NCI-H2107 (cell line): ENCODE results near the gene SNCG.

Experiments
- DNase-seq: peaks from one replicate; lab custom pipeline; 2025; lab: John Stamatoyannopoulos, UW

SNCG gene

DNA sequence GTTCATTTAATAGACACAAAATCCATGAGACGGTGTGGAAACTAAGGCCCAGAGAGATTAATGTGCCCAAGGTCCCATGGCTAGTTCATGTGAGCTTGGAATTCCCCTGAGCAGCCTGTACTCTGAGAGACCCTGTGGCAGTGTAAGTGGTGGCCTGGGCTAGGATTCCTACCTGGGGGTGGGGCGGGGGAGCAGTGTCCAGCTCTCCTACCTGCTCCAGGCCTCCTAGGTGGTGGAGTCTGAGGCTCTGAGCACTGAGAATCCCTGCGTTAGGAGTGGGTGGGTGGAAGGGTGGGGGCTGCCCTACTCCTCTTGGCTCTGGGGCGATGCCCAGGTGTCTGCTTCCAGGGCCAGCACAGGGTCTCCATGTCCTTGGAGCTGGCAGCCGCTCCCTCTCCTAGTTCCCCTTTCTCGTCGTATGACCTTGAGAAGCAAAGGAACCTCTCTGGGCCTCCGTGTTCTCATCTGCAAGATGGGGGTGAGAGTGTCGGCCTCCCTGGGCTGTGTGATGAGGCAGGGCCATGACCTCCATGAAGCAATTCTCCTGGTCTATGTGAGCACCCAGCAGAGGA lies 2.5 kb downstream of the SNCG start:
- no peak for DNase-seq

DNA sequence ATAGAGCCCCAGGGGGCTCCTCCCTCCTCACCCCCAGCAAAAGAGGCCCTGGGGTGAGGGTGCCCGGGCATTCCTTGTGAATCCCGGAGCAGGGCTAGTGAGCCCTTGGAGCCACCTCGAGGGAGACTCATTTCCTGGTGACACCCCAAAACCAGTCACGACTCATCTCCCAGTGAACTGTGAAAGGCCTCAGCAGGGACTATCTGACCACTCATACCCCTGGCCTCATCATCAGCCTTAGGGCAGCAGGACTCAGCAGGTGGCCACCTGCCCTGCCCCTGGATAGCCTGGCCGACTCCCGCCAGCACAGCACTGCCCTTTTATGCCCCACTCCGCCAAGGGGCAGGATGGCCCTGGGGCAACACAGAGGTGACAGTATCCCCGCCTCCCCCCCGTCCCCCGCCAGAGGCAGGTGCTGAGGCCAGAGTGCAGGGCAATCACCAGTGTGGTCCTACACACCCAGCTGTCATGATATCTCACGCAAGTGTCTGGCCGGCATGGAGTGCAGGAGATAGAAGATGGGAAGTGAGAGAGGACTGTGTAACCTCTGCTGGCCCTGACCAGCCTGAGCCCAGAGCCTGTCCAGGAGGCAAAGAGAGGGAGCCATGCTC lies 3.2 kb downstream of the SNCG start:
- DNase-seq: no peak

DNA sequence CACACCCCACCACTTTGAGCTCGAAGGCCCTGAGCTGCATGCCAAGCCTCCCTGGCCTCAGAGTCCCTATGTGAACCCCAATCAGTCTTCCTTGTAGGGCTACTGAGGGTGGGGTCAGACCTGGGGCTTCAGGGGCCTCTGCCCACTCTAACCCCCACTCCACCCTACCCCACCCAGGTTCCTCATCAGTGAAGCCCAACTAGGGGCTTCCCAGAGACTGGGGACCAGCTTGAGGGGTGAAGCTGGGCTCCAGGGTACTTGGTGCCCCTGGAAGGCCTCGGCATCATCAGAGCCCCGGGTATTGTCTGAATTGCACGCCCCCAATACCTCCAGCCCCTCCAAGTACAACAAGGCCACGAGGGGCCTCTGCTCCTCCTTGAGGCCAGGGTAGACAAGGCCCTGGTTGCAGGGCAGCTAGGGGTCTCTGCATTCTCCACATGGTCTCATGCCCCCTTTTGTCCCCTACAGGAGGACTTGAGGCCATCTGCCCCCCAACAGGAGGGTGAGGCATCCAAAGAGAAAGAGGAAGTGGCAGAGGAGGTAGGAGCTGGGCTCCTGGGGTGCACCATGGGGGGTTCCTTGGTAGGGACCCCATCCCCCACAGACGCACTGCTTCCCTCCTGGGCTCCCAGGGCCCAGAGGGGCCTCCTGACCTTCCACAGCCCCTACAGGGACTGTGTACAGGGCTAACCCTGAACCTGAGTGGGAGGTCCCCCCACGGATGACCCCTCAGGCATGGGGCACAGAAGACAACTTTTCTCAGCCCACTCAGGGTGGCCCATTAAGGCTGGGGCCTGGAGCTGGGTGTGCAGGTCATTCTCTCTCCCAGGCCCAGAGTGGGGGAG lies 4.0 kb downstream of the SNCG start:
- no peak for DNase-seq

DNA sequence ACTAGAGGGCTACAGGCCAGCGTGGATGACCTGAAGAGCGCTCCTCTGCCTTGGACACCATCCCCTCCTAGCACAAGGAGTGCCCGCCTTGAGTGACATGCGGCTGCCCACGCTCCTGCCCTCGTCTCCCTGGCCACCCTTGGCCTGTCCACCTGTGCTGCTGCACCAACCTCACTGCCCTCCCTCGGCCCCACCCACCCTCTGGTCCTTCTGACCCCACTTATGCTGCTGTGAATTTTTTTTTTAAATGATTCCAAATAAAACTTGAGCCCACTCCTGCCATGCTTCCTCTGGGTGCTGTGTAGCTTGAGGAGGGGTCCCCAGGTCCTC lies 4.5 kb downstream of the SNCG start:
- DNase-seq: no peak

DNA sequence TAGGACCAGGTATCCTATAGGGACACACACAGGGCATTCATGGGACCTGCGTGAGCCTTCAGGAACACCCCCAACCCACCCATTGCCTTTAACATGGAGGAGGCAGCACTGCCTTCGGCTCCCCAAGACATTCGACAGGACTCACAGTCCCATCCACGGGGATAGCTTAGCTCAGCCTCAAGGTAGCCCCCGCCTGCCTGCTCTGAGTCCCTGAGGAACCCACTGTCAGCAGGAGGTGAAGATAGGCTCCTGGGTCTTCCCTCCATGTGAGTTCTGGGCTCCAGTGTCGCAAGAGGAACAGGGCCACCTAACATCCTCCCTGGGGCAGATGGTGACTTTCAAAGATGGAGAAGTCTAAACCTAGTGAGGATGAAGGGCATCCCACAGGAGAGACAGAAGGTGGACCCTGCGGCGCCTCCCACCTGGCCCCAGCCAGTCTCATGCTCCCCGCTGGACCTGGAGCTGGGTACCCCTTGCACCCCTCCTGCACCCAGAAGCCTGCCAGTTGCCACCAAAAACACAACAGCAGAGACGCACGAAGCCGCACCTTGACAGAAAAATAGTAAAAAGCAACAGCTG lies 5.0 kb downstream of the SNCG start:
- DNase-seq: no peak

DNA sequence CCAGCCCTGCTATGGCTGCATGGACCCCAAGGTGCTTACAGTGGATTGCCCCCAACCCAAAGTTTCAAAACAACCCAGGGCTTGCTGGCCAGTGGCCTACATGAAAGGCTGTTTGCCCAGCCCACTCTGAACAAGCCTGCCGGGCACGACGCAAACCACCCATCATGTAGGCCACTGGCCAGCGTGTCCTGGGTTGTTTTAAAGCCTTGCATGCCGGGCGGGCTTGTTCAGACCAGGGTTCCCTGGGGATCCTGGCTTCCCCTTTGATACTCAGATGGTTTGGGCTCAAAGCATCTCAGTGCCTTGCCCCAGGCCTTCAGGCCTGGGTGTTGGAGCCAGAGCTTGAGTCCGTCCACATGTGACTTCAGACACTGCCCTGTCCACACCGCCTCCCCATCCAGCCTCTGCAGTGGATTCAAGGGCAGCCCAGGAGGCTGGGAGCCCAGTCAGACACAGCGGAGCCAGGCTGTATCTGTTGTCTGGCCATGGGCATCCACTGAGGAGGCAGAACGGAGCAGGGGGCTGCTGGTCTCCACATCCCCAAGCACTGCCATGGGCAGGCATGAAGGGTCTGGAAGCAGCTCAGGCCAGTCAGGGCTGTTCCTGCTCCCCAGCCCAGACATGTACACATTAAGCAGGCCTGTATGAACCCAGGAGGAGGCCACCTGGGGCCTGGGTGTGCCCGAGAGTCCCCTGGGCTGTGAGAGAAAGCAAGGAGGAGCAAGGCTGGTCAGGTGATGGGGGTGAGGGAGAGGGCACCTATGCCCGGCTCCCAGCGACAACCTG lies 5.9 kb downstream of the SNCG start:
- DNase-seq: no peak

DNA sequence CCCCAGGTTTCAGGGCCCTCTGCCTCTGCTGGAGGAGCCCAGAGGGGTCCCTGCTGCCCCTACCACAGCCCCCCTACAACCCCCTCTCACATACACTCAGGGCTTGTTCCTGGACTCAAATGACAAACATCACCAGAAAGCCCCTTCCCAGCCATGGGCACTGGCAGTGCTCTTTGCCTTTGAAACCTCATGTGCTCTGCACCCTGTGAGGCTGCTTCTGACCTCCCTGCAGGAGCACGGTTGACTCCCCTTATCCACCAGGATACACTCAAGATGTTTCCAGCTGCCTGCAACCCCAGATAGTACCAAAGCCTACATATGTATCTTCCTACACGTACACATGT lies 6.4 kb downstream of the SNCG start:
- DNase-seq: no peak

DNA sequence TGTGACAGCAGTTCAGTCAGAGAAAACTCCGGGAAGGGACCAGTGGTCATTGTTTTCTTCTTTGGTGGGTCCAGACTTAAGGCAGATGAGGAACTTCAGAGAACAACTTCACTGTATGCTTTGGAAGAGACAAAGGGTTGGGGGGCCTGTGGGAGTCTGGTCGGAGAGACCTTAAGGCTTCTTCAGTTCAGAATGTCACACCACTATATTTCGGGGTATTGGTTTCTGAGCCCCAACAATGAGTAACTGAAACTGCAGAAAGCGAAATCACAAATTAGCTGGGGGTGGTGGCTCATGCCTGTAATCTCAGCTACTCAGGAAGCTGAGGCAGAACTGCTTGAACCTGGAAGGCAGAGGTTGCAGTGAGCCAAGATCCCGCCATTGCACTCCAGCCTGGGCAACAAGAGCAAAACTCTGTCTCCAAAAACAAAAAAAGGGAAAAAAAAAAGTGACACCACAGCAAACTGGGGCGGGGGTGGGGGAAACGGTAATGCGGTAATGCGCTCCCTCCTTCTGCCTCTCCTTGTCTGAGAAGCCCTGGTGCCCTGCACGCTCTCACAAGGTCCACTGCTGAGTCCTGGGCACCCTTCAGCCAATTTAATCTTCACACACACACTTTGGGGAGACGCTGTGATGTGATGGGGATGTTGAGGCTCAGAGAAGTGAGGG lies 7.7 kb downstream of the SNCG start:
- DNase-seq: no peak

DNA sequence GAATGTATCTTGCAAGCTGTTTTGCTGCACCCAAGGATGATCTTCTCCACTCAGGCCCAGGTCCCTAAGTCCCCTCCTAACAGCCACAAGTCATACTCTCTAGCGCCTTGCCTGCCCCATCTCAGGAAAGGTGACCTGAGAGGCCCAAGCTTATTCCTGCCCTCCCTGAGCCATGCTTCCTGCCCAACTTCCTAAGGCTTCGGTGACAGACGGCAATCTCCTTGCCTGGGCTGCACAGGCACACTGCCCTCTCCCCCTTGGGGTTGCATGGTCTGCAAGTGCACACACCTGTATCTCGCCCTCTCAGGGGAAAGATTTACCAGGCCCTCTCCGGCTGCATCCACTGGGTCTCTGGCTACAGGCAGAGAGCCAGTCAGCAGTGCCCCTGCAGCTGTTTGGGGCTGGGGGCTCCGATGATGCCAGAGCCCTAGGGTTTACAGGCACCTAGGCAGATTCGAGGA lies 9.1 kb downstream of the SNCG start:
- no peak for DNase-seq

DNA sequence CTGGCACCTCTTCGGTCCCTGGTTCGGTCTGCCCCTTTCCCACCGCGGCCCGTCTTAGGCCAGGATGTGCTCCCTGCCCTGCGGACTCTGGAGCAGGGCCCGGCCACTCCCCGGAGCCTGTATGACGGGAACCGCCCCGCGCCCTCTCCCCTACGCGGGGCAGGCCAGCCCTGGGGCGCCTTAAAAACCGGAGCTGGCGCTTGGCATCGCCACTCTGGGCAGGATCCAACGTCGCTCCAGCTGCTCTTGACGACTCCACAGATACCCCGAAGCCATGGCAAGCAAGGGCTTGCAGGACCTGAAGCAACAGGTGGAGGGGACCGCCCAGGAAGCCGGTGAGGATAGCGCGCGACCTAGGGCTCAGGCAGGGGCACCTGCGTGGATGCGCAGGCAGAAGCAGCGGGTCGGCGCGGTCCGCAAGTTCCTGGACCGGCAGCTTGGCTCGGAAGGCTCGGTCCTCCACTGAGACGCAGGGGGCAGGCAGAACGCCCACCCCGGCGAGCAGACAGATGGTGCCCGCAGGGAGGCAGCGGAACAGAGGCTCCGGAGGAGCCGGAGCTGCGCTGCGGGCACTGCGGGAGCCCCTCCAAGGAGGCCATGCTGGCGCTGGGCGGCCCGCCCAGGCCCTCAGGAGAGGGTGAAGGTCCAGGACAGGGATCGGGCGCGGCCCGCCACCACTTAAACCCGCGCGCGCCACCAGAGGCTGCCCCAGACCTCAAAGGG lies 10.0 kb downstream of the SNCG start, which contains the start of gene ADIRF:
Gene ADIRF (plus strand): TSS at position 212 of the 723 bp plus-strand sequence. CDS start 63 bp downstream, at position 275.
- DNase-seq: no peak

DNA sequence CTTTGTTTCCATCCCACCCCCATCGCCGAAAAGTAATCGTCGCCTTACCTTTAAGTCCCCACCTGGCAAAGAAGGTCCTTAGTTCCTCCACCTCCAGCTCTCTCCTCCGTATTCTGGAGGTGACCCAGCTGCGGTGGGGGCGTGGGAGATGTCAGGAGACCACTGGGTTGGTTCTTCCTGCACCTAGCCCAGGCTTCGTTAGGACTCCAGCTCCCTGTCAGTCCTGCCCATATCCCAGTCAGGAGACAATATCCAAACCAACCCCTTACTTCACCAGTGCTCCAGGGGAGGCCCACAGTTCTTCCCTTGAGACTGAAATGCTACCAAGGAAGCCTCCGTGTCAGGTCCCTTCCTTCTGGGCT lies 10.6 kb downstream of the SNCG start:
- no peak for DNase-seq

DNA sequence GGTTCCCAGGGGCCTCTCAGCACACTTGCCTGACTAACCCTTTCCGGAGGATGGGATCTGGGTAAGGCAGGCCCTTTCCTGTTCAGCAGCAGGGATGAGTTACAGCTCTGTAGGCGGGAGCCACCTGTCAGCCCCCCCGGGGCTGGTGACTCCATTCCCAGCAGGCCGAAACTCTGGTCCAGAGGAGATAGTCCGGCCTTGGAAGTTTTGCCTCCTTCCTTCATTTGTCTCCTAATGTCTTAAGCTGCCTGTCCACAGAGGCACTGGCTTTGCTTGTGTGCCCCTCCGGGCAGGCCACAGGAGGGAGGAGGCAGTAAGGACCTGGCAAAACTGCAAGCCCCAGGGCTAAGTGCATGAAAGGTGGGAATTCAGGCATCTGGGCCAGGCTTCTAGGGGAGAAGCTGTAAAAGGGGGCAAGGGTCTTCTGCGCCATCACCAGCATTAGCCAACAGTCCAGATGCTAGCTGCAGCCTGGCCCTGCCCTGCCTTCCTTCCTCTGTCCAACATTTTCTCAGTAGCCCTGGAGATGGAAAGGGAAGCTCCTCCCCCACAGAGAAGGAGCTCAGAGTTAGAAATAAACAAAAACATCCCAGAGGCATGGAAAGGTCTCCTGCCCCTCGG lies 11.1 kb downstream of the SNCG start:
- DNase-seq: no peak

DNA sequence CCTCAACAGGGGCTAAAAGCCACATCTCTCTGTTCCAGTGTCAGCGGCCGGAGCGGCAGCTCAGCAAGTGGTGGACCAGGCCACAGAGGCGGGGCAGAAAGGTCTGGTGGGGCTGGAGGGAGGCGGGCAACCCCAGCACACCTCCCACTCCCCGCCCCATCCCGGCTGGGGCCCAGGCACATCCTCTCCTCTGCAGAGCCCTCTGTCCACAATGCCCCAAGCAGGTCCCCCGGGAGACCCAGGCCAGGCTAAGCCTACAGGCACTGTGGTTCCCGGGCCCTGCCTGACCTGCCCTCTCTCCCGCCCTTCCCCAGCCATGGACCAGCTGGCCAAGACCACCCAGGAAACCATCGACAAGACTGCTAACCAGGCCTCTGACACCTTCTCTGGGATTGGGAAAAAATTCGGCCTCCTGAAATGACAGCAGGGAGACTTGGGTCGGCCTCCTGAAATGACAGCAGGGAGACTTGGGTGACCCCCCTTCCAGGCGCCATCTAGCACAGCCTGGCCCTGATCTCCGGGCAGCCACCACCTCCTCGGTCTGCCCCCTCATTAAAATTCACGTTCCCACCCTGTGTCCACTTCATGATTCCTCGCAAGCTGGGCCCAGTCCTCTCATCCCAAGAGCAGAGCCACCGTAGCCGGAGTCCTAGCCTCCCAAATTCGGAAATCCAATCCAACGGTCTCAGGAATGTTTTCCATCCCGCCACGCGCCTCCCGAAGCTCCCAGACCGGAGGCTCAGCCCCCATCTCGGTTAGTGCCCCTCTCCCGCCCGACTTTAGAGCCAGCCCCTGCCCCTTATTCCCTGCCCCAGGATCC lies 12.0 kb downstream of the SNCG start:
- no peak for DNase-seq

DNA sequence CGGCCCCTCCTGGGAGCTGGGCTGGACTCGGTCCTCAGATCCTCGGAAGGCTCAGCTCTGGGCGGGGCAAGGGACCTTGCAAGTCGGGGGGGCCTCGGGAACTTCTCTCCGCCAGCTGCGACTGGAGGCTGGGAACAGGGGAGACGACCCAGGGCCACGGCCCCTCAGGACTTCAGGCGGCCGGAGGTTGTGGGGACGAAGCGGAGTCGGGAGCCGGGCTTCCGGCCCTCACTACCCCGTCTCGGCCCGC lies 12.5 kb downstream of the SNCG start:
- no peak for DNase-seq

DNA sequence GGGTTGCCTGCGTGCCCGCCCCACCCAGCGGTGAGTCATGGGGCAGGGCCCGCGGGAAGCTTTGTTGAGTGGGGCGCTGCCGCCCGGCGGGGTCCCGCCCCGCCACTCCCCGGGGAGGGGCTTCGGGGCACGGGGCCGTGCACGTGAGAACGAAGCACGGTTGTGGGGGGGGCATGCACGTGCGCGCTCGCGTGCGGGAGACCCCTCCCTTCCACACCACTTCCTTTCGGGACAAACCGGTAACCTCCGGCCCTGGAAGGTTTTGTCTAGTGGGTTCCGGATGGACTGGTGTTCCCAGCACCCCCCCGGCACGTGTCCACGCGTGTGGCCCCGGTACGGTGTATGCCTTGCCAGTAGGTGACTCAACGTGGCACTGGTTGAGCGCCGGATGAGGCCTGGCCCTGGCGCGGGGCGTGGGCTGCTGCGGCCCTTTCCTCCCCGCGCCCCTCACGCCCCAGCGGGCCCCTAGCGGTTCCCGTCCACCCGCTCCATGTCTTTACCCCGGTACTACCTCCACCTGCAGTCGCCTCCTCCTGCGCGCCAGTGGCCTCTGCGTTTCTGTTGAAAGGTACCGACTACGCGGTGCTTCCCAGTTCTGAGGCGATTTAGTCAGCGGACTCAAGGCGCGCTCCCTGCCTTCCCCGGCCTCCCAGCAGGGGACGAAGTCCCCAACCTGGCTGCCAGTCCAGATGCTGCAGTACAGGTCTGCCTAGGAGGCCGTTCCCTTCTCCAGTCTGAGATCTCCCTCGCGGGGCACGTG lies 13.0 kb downstream of the SNCG start:
- no peak for DNase-seq

DNA sequence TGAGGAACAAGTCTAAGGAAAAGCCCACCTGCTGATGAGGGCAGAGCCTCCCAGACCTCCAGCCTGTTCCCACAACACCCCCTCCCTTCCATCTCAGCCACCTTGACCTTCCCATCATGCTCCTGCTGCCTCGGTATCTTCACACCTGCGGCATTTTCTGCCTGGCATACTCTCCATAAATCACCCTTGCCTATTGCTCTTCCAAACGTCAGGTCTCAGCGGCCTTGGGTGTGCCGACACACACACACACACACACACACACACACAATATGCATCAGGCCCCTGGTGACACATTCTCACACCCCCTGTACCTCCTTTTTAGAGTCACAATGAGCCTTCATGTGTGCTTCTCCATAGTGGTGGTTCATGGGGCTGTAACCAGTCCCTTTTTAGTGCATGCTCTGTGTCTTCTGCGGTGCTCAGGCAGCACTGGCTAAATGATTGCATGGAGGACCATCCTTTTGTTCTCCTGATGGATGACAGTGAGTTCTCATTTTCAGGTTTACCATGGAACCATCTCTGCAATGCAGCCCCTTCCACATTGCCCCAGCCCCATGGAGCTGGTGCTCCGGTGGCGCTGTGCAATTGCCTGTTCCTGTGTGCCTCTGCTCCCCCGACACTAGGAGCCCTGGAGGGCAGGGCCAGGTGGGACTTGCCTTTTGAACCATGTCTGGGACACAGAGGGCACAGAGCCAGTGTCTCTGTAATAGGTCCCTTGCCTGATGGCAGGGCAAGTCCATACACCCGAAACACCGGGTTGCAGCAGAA lies 14.4 kb downstream of the SNCG start:
- no peak for DNase-seq

DNA sequence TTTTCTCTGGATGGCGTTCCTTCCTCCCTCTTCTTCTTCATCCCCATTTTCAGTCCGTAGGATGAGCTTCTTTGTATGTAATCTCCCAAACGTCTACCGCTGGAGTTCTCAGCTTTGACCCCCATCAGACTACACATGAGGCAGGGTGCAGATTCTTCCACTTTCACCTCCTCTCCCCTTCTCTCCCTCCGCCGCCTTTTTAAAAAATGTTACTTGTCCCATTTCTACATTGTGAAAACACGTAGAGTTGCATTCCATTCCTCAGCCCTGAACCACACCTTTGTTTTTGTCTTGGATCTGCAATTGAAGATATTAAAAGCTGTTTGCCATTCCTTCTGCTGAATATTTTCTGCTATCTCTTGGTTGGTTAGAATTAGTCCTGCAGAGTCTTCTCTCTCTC lies 16.1 kb downstream of the SNCG start:
- no peak for DNase-seq

DNA sequence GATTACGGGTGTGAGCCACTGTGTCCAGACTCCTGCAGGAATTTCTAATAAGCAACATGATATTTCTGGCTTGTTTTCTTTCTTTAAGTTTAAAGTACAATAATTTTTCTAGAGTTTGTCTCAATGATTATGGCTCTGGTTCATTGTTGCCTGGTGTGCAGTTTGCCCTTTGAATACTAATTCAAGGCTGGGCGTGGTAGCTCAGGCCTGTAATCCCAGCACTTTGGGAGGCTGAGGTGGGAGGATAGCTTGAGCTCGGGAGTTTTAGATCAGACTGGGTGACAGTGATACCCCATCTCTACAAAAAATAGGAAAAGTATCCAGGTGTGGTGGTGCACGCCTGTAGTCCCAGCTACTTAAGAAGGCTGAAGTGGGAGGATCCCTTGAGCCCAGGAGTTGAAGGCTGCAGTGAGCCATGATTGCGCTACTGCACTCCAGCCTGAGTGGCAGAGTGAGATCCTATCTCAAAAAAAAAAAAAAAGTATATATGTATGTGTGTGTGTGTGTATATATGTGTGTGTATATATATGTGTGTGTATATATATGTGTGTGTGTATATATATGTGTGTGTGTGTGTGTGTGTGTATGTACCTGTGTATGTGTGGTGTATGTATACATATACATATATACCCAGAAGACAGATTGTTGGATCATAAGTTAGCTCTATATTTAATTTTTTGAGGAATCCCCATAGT lies 18.1 kb downstream of the SNCG start:
- no peak for DNase-seq
